Hepatocyte (in vitro differentiated cells): ENCODE measurements around the gene ZBTB44. TPM values are rescaled to one million over a fixed set of nuclear protein-coding genes. Genes with fewer than 3 reads are reported as not detected.

ENCODE experiments used
- DNase-seq: peaks from one replicate; pipeline ENCODE4 v3.0.0-alpha.2; 2016; ENCODE audit warnings: low spot score
- H2AFZ ChIP-seq: fragments of 200-600 bp; sonication (generic); 2 replicates; pipeline ENCODE4 v1.6.0; 2016; ENCODE audit warnings: antibody characterized with exemption, mild to moderate bottlenecking
- H3K27ac ChIP-seq: fragments of 200-600 bp; sonication (generic); 2 replicates; pipeline ENCODE4 v1.5.1; 2016; ENCODE audit warnings: mild to moderate bottlenecking
- H3K27me3 ChIP-seq: fragments of 200-600 bp; sonication (generic); 2 replicates; pipeline ENCODE4 v1.6.1; 2016
- H3K36me3 ChIP-seq: fragments of 200-600 bp; sonication (generic); replicated peaks from 2 replicates; pipeline ENCODE4 v1.5.1; 2016; ENCODE audit warnings: low read depth; ENCODE audit not compliant: insufficient read depth
- H3K4me1 ChIP-seq: fragments of 200-600 bp; sonication (generic); 2 replicates; pipeline ENCODE4 v1.5.1; 2016; ENCODE audit warnings: mild to moderate bottlenecking, moderate library complexity; ENCODE audit not compliant: insufficient read depth
- H3K4me2 ChIP-seq: fragments of 200-600 bp; sonication (generic); 2 replicates; pipeline ENCODE4 v1.6.0; 2016
- H3K4me3 ChIP-seq: fragments of 200-600 bp; sonication (generic); 2 replicates; pipeline ENCODE4 v1.5.1; 2016; ENCODE audit warnings: mild to moderate bottlenecking
- H3K79me2 ChIP-seq: fragments of 200-600 bp; sonication (generic); 2 replicates; pipeline ENCODE4 v1.6.0; 2017; ENCODE audit warnings: mild to moderate bottlenecking
- H3K9me2 ChIP-seq: fragments of 200-600 bp; sonication (generic); replicated peaks from 2 replicates; pipeline ENCODE4 v1.6.0; 2017; ENCODE audit warnings: mild to moderate bottlenecking; ENCODE audit not compliant: insufficient read depth
- H3K9me3 ChIP-seq: fragments of 200-600 bp; sonication (generic); 2 replicates; pipeline ENCODE4 v1.5.1; 2016; ENCODE audit warnings: low read depth, mild to moderate bottlenecking
- H4K20me1 ChIP-seq: fragments of 200-600 bp; sonication (generic); 2 replicates; pipeline ENCODE4 v1.6.0; 2016; ENCODE audit warnings: mild to moderate bottlenecking; ENCODE audit not compliant: insufficient read depth, poor library complexity, severe bottlenecking
- EZH2 ChIP-seq: fragments of 200-600 bp; sonication (generic); IDR thresholded peaks from 2 replicates; pipeline ENCODE4 v1.6.1; 2016; ENCODE audit warnings: antibody characterized with exemption, mild to moderate bottlenecking, borderline replicate concordance
- EZH2phosphoT487 ChIP-seq: fragments of 200-600 bp; sonication (generic); IDR thresholded peaks from one replicate; pipeline ENCODE4 v1.6.1; 2018; ENCODE audit warnings: antibody characterized with exemption, mild to moderate bottlenecking, low read depth, moderate library complexity; ENCODE audit not compliant: unreplicated experiment, severe bottlenecking
- WGBS: methylation state at CpG from one replicate; pipeline ENCODE4 v1.1.6; 2016; ENCODE audit warnings: low lambda C conversion rate; ENCODE audit errors: missing lambda C conversion rate; 5-methylcytosine and 5-hydroxymethylcytosine counted together
- polyA plus RNA-seq: library from polyadenylated mRNA; unstranded; fragments of >200 nt; fragmentation: Nextera tagmentation; extraction: Ambion mirVana; gene quantifications from 2 replicates; pipeline ENCODE4 v1.2.1, GENCODE V29; 2016
- total RNA-seq: library from RNA; depleted of rRNA; stranded (reverse); fragments of >200 nt; gene quantifications from 2 replicates; pipeline ENCODE4 v1.2.3, GENCODE V29; 2014
- TF ChIP-seq, protein P1 (sequence below): fragments of 200-600 bp; sonication (generic); IDR thresholded peaks from 2 replicates; pipeline ENCODE4 v1.5.1; 2016; ENCODE audit warnings: antibody characterized with exemption, mild to moderate bottlenecking; ENCODE audit not compliant: poor library complexity

Gene ZBTB44
- total and polyA plus RNA-seq, 2 experiments from 2014 or later: 7.3 to 53.8 TPM

DNA sequence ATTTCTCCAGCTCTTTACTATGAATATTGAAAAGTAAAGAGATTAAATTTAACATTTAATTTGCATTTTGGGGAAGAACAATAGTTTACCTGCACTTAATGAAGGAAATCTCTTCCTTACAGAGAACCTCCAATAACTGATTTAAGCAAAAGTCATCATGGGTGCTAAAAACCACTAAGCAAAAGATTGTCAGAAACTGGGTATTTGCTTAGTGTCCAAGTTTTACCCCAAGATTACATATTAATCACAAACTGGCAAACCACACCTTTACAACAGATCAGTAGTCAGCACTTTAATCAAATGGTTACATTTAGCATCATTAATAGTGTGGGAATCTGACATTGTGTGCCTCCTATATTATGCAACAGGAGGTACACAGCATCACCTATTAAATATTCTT lies 2.7 kb downstream of the ZBTB44 start:
- DNase-seq: no peak
- peaks cover 37% of the 10 kb centered on the region for H4K20me1 ChIP-seq
- H3K27me3 ChIP-seq: no peaks in the 10 kb centered on the region
- H3K9me2 ChIP-seq: no peaks in the 10 kb centered on the region
- no peaks in the 10 kb centered on the region for H3K36me3 ChIP-seq
- H3K9me3 ChIP-seq: no peaks in the 10 kb centered on the region
- H3K4me1 ChIP-seq: peaks cover 22% of the 10 kb centered on the region
- H3K4me3 ChIP-seq: no peak overlapping the region
- no peak overlapping the region for H3K27ac ChIP-seq
- H3K79me2 ChIP-seq: peaks cover 66% of the 10 kb centered on the region
- TF ChIP-seq EZH2phosphoT487: no peak
- TF ChIP-seq, protein P1, sequence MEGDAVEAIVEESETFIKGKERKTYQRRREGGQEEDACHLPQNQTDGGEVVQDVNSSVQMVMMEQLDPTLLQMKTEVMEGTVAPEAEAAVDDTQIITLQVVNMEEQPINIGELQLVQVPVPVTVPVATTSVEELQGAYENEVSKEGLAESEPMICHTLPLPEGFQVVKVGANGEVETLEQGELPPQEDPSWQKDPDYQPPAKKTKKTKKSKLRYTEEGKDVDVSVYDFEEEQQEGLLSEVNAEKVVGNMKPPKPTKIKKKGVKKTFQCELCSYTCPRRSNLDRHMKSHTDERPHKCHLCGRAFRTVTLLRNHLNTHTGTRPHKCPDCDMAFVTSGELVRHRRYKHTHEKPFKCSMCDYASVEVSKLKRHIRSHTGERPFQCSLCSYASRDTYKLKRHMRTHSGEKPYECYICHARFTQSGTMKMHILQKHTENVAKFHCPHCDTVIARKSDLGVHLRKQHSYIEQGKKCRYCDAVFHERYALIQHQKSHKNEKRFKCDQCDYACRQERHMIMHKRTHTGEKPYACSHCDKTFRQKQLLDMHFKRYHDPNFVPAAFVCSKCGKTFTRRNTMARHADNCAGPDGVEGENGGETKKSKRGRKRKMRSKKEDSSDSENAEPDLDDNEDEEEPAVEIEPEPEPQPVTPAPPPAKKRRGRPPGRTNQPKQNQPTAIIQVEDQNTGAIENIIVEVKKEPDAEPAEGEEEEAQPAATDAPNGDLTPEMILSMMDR: no peak
- no peak for TF ChIP-seq EZH2
- H2AFZ ChIP-seq: no peak overlapping the region
- H3K4me2 ChIP-seq: peak overlapping the region; percentile 91

DNA sequence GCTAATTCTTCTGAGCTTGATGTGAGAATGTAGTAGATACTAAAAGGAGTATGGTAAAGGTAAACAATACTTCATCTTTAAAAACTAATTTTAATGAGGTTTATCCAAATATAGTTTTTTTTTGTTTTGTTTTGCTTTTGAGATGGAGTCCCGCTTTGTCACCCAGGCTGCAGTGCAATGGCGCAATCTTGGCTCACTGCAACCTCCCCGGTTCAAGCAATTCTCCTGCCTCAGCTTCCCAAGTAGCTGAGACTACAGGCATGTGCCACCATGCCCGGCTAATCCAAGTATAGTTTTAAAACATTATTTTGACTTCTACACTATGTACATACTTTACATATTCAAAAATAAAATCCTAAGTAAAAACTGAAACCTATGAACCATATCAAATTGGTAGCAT lies 4.1 kb downstream of the ZBTB44 start:
- 96% methylated on average over 4 of the region's 4 CpGs for WGBS
- Histone ChIP-seq H3K4me1 (peaks cover 22% of the 10 kb centered on the region), H3K4me2 (peak overlapping the region; percentile 24), H3K79me2 (peaks cover 80% of the 10 kb centered on the region), H3K36me3 (no peaks in the 10 kb centered on the region), H3K9me2 (no peaks in the 10 kb centered on the region), H3K27me3 (no peaks in the 10 kb centered on the region), H3K4me3 (no peak overlapping the region), H2AFZ (no peak overlapping the region), H4K20me1 (peaks cover 37% of the 10 kb centered on the region), H3K27ac (no peak overlapping the region), H3K9me3 (no peaks in the 10 kb centered on the region)
- no peak for DNase-seq
- TF ChIP-seq, protein P1: no peak
- no peak for TF ChIP-seq EZH2
- no peak for TF ChIP-seq EZH2phosphoT487

DNA sequence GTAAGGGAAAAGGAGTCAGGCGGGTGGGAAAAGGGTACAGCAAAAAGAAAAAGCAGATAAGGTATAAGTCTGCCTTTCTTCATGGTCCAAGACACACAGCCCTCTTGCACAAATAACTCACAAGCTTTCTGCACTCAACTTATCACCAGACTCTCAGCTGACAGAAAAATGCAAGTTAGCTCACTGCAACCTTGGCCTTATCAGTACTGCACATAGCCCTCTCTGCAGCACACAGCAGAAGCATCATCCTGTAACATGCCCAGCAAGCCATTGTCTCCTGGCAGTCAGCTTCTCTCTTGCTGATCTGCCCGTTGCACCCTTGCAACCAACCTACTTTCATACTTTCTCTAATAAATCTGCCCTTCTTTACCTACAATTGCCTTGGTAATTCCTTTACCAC lies 5.8 kb downstream of the ZBTB44 start:
- Histone ChIP-seq H3K4me3 (no peak overlapping the region), H3K79me2 (peaks cover 96% of the 10 kb centered on the region), H3K4me1 (peaks cover 17% of the 10 kb centered on the region), H3K4me2 (no peak overlapping the region), H3K27me3 (no peaks in the 10 kb centered on the region), H3K36me3 (no peaks in the 10 kb centered on the region), H3K9me3 (no peaks in the 10 kb centered on the region), H2AFZ (no peak overlapping the region), H3K9me2 (no peaks in the 10 kb centered on the region), H4K20me1 (peaks cover 37% of the 10 kb centered on the region), H3K27ac (peak overlapping the region; percentile 12)
- peak; percentile 37 for DNase-seq
- TF ChIP-seq EZH2phosphoT487 (no peak), EZH2 (no peak)
- TF ChIP-seq, protein P1: no peak
- 75% methylated on average over 2 of the region's 2 CpGs for WGBS

DNA sequence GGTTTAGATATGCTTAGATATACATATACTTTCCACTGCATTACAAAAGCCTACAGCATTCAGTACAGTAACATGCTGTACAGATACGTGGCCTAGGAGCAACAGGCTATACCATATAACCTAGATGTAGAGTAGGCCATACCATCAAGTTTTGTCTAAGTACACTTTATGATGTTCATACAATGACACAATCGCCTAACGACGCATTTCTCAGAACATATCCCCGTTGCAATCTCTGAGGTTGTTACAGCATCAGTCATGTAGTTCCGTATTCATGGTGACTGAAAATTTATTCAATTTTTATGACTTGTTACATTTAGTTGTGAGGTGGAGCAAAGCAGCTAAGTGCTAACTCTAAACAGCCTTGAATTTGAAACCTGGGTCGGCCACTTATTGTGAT lies 6.7 kb downstream of the ZBTB44 start:
- H3K79me2 ChIP-seq: peaks cover 96% of the 10 kb centered on the region
- peaks cover 32% of the 10 kb centered on the region for H4K20me1 ChIP-seq
- TF ChIP-seq EZH2: no peak
- TF ChIP-seq EZH2phosphoT487: no peak
- TF ChIP-seq, protein P1: no peak
- H3K9me2 ChIP-seq: no peaks in the 10 kb centered on the region
- H3K4me2 ChIP-seq: no peak overlapping the region
- no peaks in the 10 kb centered on the region for H3K27me3 ChIP-seq
- no peak overlapping the region for H3K4me3 ChIP-seq
- H2AFZ ChIP-seq: no peak overlapping the region
- no peaks in the 10 kb centered on the region for H3K9me3 ChIP-seq
- WGBS: 98% methylated on average over 7 of the region's 7 CpGs
- H3K36me3 ChIP-seq: no peaks in the 10 kb centered on the region
- no peak for DNase-seq
- no peak overlapping the region for H3K27ac ChIP-seq
- H3K4me1 ChIP-seq: peaks cover 15% of the 10 kb centered on the region
